Measurements from ENCODE around the gene TBC1D22A.

Gene TBC1D22A

GRCh38 chr22:47053013-47053725 is 290.7 kb downstream of the TBC1D22A start:
- no peak for DNase-seq

GRCh38 chr22:47053726-47054141 is 291.3 kb downstream of the TBC1D22A start:
- DNase-seq = peak; percentile 44

GRCh38 chr22:47054231-47055072 is 292.0 kb downstream of the TBC1D22A start:
- no peak for DNase-seq

- DNase-seq = no peak
These were observed 292.6 kb downstream of the TBC1D22A start for GRCh38 chr22:47055073-47055355.

- no peak for DNase-seq
These were observed 293.0 kb downstream of the TBC1D22A start for GRCh38 chr22:47055461-47055860.

- no peak for DNase-seq
These were observed 293.5 kb downstream of the TBC1D22A start for GRCh38 chr22:47055921-47056320.

GRCh38 chr22:47056361-47056760 is 293.9 kb downstream of the TBC1D22A start:
- no peak for DNase-seq

GRCh38 chr22:47056776-47057470 is 294.5 kb downstream of the TBC1D22A start:
- DNase-seq = no peak

- no peak for DNase-seq
These were observed 295.6 kb downstream of the TBC1D22A start for GRCh38 chr22:47057916-47058585.

GRCh38 chr22:47059076-47059475 is 296.6 kb downstream of the TBC1D22A start:
- DNase-seq = no peak

GRCh38 chr22:47059701-47060161 is 297.3 kb downstream of the TBC1D22A start:
- DNase-seq = no peak

GRCh38 chr22:47060718-47061117 is 298.3 kb downstream of the TBC1D22A start:
- DNase-seq = no peak

GRCh38 chr22:47061226-47061625 is 298.8 kb downstream of the TBC1D22A start:
- no peak for DNase-seq

GRCh38 chr22:47062126-47062525 is 299.7 kb downstream of the TBC1D22A start:
- DNase-seq = no peak

- DNase-seq = no peak
These were observed 300.6 kb downstream of the TBC1D22A start for GRCh38 chr22:47063071-47063509.

- DNase-seq = no peak
These were observed 301.2 kb downstream of the TBC1D22A start for GRCh38 chr22:47063606-47064005.

- no peak for DNase-seq
These were observed 301.6 kb downstream of the TBC1D22A start for GRCh38 chr22:47064016-47064415.

GRCh38 chr22:47064416-47064815 is 302.0 kb downstream of the TBC1D22A start:
- DNase-seq = no peak

GRCh38 chr22:47065756-47066615 is 303.5 kb downstream of the TBC1D22A start:
- DNase-seq = no peak

GRCh38 chr22:47066616-47066905 is 304.1 kb downstream of the TBC1D22A start:
- DNase-seq = no peak

- DNase-seq = no peak
These were observed 305.0 kb downstream of the TBC1D22A start for GRCh38 chr22:47067321-47067890.
